Esophagus muscularis mucosa (tissue), 4 donors: ENCODE measurements around the gene USP19. TPM values are rescaled to one million over a fixed set of nuclear protein-coding genes. Genes with fewer than 3 reads are reported as not detected.

Experiments used
- DNase-seq: peaks from one replicate; pipeline ENCODE4 v3.0.0-alpha.2; 2017; ENCODE audit errors: extremely low spot score
- H3K27ac ChIP-seq, 4 donors: fragments of 200-600 bp; sonication (generic); replicated peaks in 1 of 4; 1 replicate in 3 of 4; 2 replicates in 1 of 4; pipeline ENCODE4 v1.5.1; 2016 to 2019; ENCODE audit warnings: mild to moderate bottlenecking in 1 of 4
- H3K27me3 ChIP-seq, 4 donors: fragments of 200-600 bp; sonication (generic); one replicate each; pipeline versions ENCODE4 v1.5.1 to v1.6.0; 2016 to 2019
- H3K36me3 ChIP-seq, 4 donors: fragments of 200-600 bp; sonication (generic); one replicate each; pipeline ENCODE4 v1.5.1; 2016 to 2019
- H3K4me1 ChIP-seq, 4 donors: fragments of 200-600 bp; sonication (generic); one replicate each; pipeline ENCODE4 v1.5.1; 2016 to 2019
- H3K4me3 ChIP-seq, 4 donors: fragments of 200-600 bp; sonication (generic); 1 replicate in 2 of 4; 2 replicates in 2 of 4; pipeline ENCODE4 v1.5.1; 2016 to 2019; ENCODE audit warnings: mild to moderate bottlenecking in 4 of 4, moderate library complexity in 1 of 4
- H3K9me3 ChIP-seq, 4 donors: fragments of 200-600 bp; sonication (generic); 1 replicate in 3 of 4; 2 replicates in 1 of 4; pipeline ENCODE4 v1.5.1; 2016 to 2019
- CTCF ChIP-seq, 3 experiments: fragments of 200-600 bp in 2 of 3; fragments of 450-650 bp in 1 of 3; sonication (generic) in 2 of 3; IDR thresholded peaks; one replicate each; pipeline ENCODE4 v1.5.1; 2017 to 2019; ENCODE audit warnings: antibody characterized with exemption in 3 of 3, mild to moderate bottlenecking in 2 of 3, moderate library complexity in 1 of 3
- EP300 ChIP-seq: sonication (generic); formaldehyde crosslinking; IDR thresholded peaks from one replicate; pipeline ENCODE4 v1.6.1; 2017; ENCODE audit warnings: antibody characterized with exemption
- POLR2A ChIP-seq: fragments of 450-650 bp; IDR thresholded peaks from one replicate; pipeline ENCODE4 v1.6.1; 2017; ENCODE audit warnings: antibody characterized with exemption, moderate library complexity, mild to moderate bottlenecking, low read depth
- POLR2AphosphoS5 ChIP-seq, 2 donors: sonication (generic); formaldehyde crosslinking; IDR thresholded peaks; one replicate each; pipeline ENCODE4 v1.6.1; 2017; ENCODE audit warnings: antibody characterized with exemption in 2 of 2
- WGBS: methylation state at CpG from one replicate; pipeline ENCODE4 v1.1.5; 2018; 5-methylcytosine and 5-hydroxymethylcytosine counted together
- intact Hi-C: fragments of 100-400 bp; cut with DNase I; formaldehyde crosslinking; loops from one replicate; pipeline ENCODE4 v1.15.1; 2023
- total RNA-seq, 4 donors: library from RNA; depleted of rRNA; stranded (reverse); fragments of >200 nt; gene quantifications; one replicate each; pipeline versions ENCODE4 v1.1.0 to v1.2.1, GENCODE V29; 2016

Gene USP19
- total RNA-seq, 4 donors from 2014 or later, result 57.5 to 64.4 (median 59.9) TPM

GRCh38 chr3:49120096-49120437 is 556 bp downstream of the USP19 start:
- TF ChIP-seq POLR2A (no peak), CTCF (IDR thresholded peaks at IDR 0.05) (no peak), POLR2AphosphoS5 (IDR thresholded peaks at IDR 0.05) (no peak), EP300 (no peak)
- Histone ChIP-seq H3K4me1 (peaks cover 17 to 42% (median 30%) of the 10 kb centered on the region in 4 donors), H3K4me3 (peak overlapping the region; percentile 72 to 97 (median 89)), H3K36me3 (peaks cover 73 to 84% (median 81%) of the 10 kb centered on the region in 4 donors), H3K9me3 (no peaks in the 10 kb centered on the region), H3K27ac (peak overlapping the region; percentile 92 to 98 (median 94)), H3K27me3 (no peaks in the 10 kb centered on the region)
- intact Hi-C loops, result no loop called here
- 0% methylated on average over 4 of the region's 9 CpGs for WGBS
- no peak for DNase-seq

- TF ChIP-seq EP300 (no peak), POLR2AphosphoS5 (IDR thresholded peaks at IDR 0.05) (no peak), POLR2A (no peak), CTCF (IDR thresholded peaks at IDR 0.05) (no peak)
- Histone ChIP-seq H3K36me3 (peaks cover 73 to 84% (median 81%) of the 10 kb centered on the region in 4 donors), H3K4me1 (peaks cover 17 to 42% (median 30%) of the 10 kb centered on the region in 4 donors), H3K9me3 (no peaks in the 10 kb centered on the region), H3K4me3 (peak overlapping the region; percentile 72 to 97 (median 89)), H3K27me3 (no peaks in the 10 kb centered on the region), H3K27ac (peak overlapping the region; percentile 92 to 98 (median 94))
- DNase-seq, result no peak
- WGBS, result 61% methylated on average over 2 of the region's 3 CpGs
- intact Hi-C loops, result no loop called here
Observed at GRCh38 chr3:49119439-49119838, 1.2 kb downstream of the USP19 start.

- H3K27me3 ChIP-seq, result no peaks in the 10 kb centered on the region
- H3K27ac ChIP-seq, result peak overlapping the region; percentile 92 to 98 (median 94)
- no peaks in the 10 kb centered on the region for H3K9me3 ChIP-seq
- no peak for TF ChIP-seq POLR2A
- TF ChIP-seq CTCF (IDR thresholded peaks at IDR 0.05), result no peak
- intact Hi-C loops, result no loop called here
- peak overlapping the region in 3 of 4 donors; percentile 72 to 97 (median 92) for H3K4me3 ChIP-seq
- peaks cover 73 to 84% (median 81%) of the 10 kb centered on the region in 4 donors for H3K36me3 ChIP-seq
- peaks cover 17 to 42% (median 30%) of the 10 kb centered on the region in 4 donors for H3K4me1 ChIP-seq
- no peak for DNase-seq
- 66% methylated on average over 10 of the region's 10 CpGs for WGBS
Observed at GRCh38 chr3:49119036-49119435, 1.6 kb downstream of the USP19 start.

- WGBS, result 83% methylated on average over 12 of the region's 14 CpGs
- Histone ChIP-seq H3K9me3 (no peaks in the 10 kb centered on the region), H3K4me1 (peaks cover 0 to 3% (median under 1%) of the 10 kb centered on the region in 4 donors), H3K27me3 (no peaks in the 10 kb centered on the region), H3K27ac (no peak overlapping the region), H3K4me3 (no peak overlapping the region), H3K36me3 (peaks cover 92 to 100% (median 100%) of the 10 kb centered on the region in 4 donors)
- intact Hi-C loops, result no loop called here
- TF ChIP-seq POLR2A, result no peak
- no peak for TF ChIP-seq POLR2AphosphoS5 (IDR thresholded peaks at IDR 0.05)
- TF ChIP-seq EP300, result no peak
- TF ChIP-seq CTCF (IDR thresholded peaks at IDR 0.05), result no peak
- no peak for DNase-seq
Observed at GRCh38 chr3:49112262-49112661, 8.4 kb downstream of the USP19 start.

- Histone ChIP-seq H3K4me1 (peaks cover 0 to under 1% (median under 1%) of the 10 kb centered on the region in 4 donors), H3K36me3 (peaks cover 82 to 99% (median 95%) of the 10 kb centered on the region in 4 donors), H3K4me3 (no peak overlapping the region), H3K27ac (no peak overlapping the region), H3K9me3 (no peaks in the 10 kb centered on the region), H3K27me3 (no peaks in the 10 kb centered on the region)
- intact Hi-C loops, result no loop called here
- WGBS, result 63% methylated on average over 4 of the region's 6 CpGs
- TF ChIP-seq POLR2A (no peak), CTCF (IDR thresholded peaks at IDR 0.05) (no peak), EP300 (no peak), POLR2AphosphoS5 (IDR thresholded peaks at IDR 0.05) (no peak)
- no peak for DNase-seq
Observed at GRCh38 chr3:49111347-49111746, 9.3 kb downstream of the USP19 start.
